A549 (cell line): ENCODE results near the gene XRCC2.

Experiments used
- CBX8 ChIP-seq: fragments of 200-600 bp; sonication (generic); IDR thresholded peaks from 2 replicates; pipeline ENCODE4 v1.6.1; 2016
- EP300 ChIP-seq, 2 experiments: fragments of >200 bp; sonication (Bioruptor Twin); formaldehyde crosslinking; IDR thresholded peaks; 2 replicates in 1 of 2; 3 replicates in 1 of 2; pipeline ENCODE4 v1.6.1; 2016 to 2017
- HDAC2 ChIP-seq: fragments of 200-600 bp; sonication (generic); IDR thresholded peaks from 2 replicates; pipeline ENCODE4 v1.6.1; 2016
- HOXB5 ChIP-seq: fragments of 250-450 bp; sonication (Bioruptor Pico); IDR thresholded peaks from 2 replicates; pipeline ENCODE4 v1.5.0; 2020; ENCODE audit warnings: mild to moderate bottlenecking, moderate library complexity
- POLR2A ChIP-seq: IDR thresholded peaks from 2 replicates; pipeline ENCODE4 v1.6.1; 2012; ENCODE audit warnings: mild to moderate bottlenecking, low read length
- RFX5 ChIP-seq: fragments of 450-650 bp; IDR thresholded peaks from 2 replicates; pipeline ENCODE4 v1.7.1; 2014; ENCODE audit warnings: antibody characterized with exemption, mild to moderate bottlenecking, moderate library complexity
- RNF2 ChIP-seq: fragments of 200-600 bp; sonication (generic); IDR thresholded peaks from 2 replicates; pipeline ENCODE4 v1.6.1; 2016; ENCODE audit warnings: low read depth, mild to moderate bottlenecking, antibody characterized with exemption, moderate library complexity, borderline replicate concordance
- SREBF2 ChIP-seq: fragments of 450-650 bp; IDR thresholded peaks from 2 replicates; pipeline ENCODE4 v1.6.1; 2014; ENCODE audit warnings: mild to moderate bottlenecking, moderate library complexity
- TP53 ChIP-seq: fragments of 250-450 bp; sonication (Bioruptor Pico); IDR thresholded peaks from 2 replicates; pipeline ENCODE4 v1.5.0; 2021; ENCODE audit warnings: mild to moderate bottlenecking, moderate library complexity
- TF ChIP-seq, protein P1 (sequence below): fragments of 450-650 bp; IDR thresholded peaks from 2 replicates; pipeline ENCODE4 v1.6.1; 2014; ENCODE audit warnings: antibody characterized with exemption
- TF ChIP-seq, protein P2 (sequence below): fragments of >200 bp; sonication (Bioruptor Twin); formaldehyde crosslinking; IDR thresholded peaks from 3 replicates; pipeline ENCODE4 v1.5.1; 2016

DNA sequence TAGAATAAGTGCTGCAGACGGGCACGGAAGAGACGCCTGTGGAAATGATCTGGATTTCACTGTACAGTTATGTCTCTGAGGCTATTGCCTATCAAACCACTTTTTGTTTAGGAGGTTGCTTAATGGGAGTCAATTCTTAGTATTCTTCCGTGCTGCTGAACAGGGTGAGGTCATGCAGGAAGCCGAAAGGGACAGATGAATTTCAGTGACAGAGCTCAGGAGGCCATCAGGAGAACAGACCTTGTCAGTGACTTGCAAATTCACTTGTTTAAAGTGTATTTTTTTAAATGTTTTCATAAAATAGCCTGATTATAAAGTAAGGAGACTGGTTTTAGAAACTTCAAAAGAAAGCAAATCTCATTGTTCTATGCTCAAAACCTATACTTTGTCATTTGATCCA lies 58.9 kb downstream of the XRCC2 start:
- TF ChIP-seq RNF2 (no peak), CBX8 (no peak), POLR2A (no peak), EP300 (IDR thresholded peaks at IDR 0.05) (no peak), RFX5 (no peak), HDAC2 (no peak), SREBF2 (no peak), TP53 (CRISPR knock-in tag) (no peak), HOXB5 (CRISPR knock-in tag) (no peak)
- TF ChIP-seq, protein P1, sequence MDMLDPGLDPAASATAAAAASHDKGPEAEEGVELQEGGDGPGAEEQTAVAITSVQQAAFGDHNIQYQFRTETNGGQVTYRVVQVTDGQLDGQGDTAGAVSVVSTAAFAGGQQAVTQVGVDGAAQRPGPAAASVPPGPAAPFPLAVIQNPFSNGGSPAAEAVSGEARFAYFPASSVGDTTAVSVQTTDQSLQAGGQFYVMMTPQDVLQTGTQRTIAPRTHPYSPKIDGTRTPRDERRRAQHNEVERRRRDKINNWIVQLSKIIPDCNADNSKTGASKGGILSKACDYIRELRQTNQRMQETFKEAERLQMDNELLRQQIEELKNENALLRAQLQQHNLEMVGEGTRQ, result no peak
- TF ChIP-seq, protein P2, sequence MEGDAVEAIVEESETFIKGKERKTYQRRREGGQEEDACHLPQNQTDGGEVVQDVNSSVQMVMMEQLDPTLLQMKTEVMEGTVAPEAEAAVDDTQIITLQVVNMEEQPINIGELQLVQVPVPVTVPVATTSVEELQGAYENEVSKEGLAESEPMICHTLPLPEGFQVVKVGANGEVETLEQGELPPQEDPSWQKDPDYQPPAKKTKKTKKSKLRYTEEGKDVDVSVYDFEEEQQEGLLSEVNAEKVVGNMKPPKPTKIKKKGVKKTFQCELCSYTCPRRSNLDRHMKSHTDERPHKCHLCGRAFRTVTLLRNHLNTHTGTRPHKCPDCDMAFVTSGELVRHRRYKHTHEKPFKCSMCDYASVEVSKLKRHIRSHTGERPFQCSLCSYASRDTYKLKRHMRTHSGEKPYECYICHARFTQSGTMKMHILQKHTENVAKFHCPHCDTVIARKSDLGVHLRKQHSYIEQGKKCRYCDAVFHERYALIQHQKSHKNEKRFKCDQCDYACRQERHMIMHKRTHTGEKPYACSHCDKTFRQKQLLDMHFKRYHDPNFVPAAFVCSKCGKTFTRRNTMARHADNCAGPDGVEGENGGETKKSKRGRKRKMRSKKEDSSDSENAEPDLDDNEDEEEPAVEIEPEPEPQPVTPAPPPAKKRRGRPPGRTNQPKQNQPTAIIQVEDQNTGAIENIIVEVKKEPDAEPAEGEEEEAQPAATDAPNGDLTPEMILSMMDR, result no peak
